Loucy (cell line): ENCODE results near the gene KANSL1.

Experiments
- H2AFZ ChIP-seq: fragments of 200-600 bp; sonication (generic); 2 replicates; pipeline ENCODE4 v1.6.0; 2016; ENCODE audit warnings: antibody characterized with exemption, mild to moderate bottlenecking, low read length, moderate library complexity
- H3F3A ChIP-seq: fragments of 200-600 bp; 2 replicates; pipeline ENCODE4 v1.6.0; 2016; ENCODE audit warnings: antibody characterized with exemption, low read depth, mild to moderate bottlenecking
- H3K27me3 ChIP-seq: fragments of 200-600 bp; sonication (generic); 2 replicates; pipeline ENCODE4 v1.6.1; 2014; ENCODE audit warnings: low read length, mild to moderate bottlenecking; ENCODE audit not compliant: insufficient read depth, poor library complexity, severe bottlenecking
- H3K36me3 ChIP-seq: fragments of 200-600 bp; sonication (generic); 2 replicates; pipeline ENCODE4 v1.6.1; 2016; ENCODE audit warnings: low read length; ENCODE audit not compliant: insufficient read depth
- H3K4me1 ChIP-seq: fragments of 200-600 bp; sonication (generic); 2 replicates; pipeline ENCODE4 v1.5.1; 2014; ENCODE audit warnings: low read length, mild to moderate bottlenecking; ENCODE audit not compliant: insufficient read depth, poor library complexity, severe bottlenecking
- H3K4me2 ChIP-seq: fragments of 200-600 bp; sonication (generic); 2 replicates; pipeline ENCODE4 v1.6.0; 2014; ENCODE audit warnings: antibody characterized with exemption, low read length, low read depth, mild to moderate bottlenecking; ENCODE audit not compliant: poor library complexity, severe bottlenecking
- H3K4me3 ChIP-seq: fragments of 200-600 bp; sonication (generic); 2 replicates; pipeline ENCODE4 v1.5.1; 2014; ENCODE audit warnings: low read length, mild to moderate bottlenecking, mixed read lengths; ENCODE audit not compliant: poor library complexity, severe bottlenecking
- H3K79me2 ChIP-seq: fragments of 200-600 bp; sonication (generic); 2 replicates; pipeline ENCODE4 v1.6.1; 2014; ENCODE audit warnings: low read length; ENCODE audit not compliant: insufficient read depth
- H3K9ac ChIP-seq: fragments of 200-600 bp; sonication (generic); 2 replicates; pipeline ENCODE4 v1.6.0; 2014; ENCODE audit warnings: mild to moderate bottlenecking, low read depth, low read length, moderate library complexity; ENCODE audit not compliant: poor library complexity, severe bottlenecking
- H3K9me2 ChIP-seq: fragments of 200-600 bp; sonication (generic); replicated peaks from 2 replicates; pipeline ENCODE4 v1.6.1; 2016; ENCODE audit warnings: low read depth, low read length, mixed read lengths
- H3K9me3 ChIP-seq: fragments of 200-600 bp; sonication (generic); 2 replicates; pipeline ENCODE4 v1.6.1; 2014; ENCODE audit warnings: mild to moderate bottlenecking, antibody characterized with exemption, low read length, low read depth; ENCODE audit not compliant: insufficient read depth
- H4K20me1 ChIP-seq: fragments of 200-600 bp; sonication (generic); 2 replicates; pipeline ENCODE4 v1.6.0; 2014; ENCODE audit warnings: antibody characterized with exemption, low read length, mild to moderate bottlenecking; ENCODE audit not compliant: insufficient read depth, poor library complexity, severe bottlenecking
- EZH2phosphoT487 ChIP-seq: fragments of 200-600 bp; IDR thresholded peaks from 2 replicates; pipeline ENCODE4 v1.6.1; 2018; ENCODE audit warnings: antibody characterized with exemption, mild to moderate bottlenecking, moderate library complexity, borderline replicate concordance
- TF ChIP-seq, protein P1 (sequence below): fragments of 200-600 bp; sonication (generic); conservative IDR thresholded peaks from 2 replicates; pipeline ENCODE4 v1.5.1; 2014; ENCODE audit warnings: mild to moderate bottlenecking, antibody characterized with exemption, low read length

KANSL1 gene

DNA sequence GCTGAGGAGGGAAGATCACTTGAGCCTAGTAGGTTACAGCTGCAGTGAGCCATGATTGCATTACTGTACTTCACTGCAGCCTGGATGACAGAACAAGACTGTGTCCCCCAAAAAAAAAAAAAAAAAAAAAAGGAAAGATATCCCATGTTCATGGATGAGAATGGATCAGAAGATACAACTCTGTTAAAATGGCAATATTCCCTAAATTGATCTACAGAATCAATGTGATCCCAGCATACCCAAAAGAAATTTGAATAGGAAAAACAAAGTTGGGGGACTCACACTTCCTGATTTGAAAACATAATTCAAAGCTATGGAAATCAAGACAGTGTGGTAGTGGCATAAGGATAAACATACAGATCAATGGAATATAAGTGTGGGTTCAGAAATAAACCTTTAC, 12.7 kb upstream of the KANSL1 start:
- Histone ChIP-seq H3K9ac (no peak overlapping the region), H3K9me2 (no peaks in the 10 kb centered on the region), H3K4me2 (no peak overlapping the region), H3F3A (no peaks in the 10 kb centered on the region), H3K4me3 (no peak overlapping the region), H3K79me2 (peaks cover 83% of the 10 kb centered on the region), H3K36me3 (no peaks in the 10 kb centered on the region), H3K4me1 (no peaks in the 10 kb centered on the region), H4K20me1 (peaks cover 5% of the 10 kb centered on the region), H3K9me3 (no peaks in the 10 kb centered on the region), H3K27me3 (no peaks in the 10 kb centered on the region), H2AFZ (no peak overlapping the region)
- TF ChIP-seq, protein P1, sequence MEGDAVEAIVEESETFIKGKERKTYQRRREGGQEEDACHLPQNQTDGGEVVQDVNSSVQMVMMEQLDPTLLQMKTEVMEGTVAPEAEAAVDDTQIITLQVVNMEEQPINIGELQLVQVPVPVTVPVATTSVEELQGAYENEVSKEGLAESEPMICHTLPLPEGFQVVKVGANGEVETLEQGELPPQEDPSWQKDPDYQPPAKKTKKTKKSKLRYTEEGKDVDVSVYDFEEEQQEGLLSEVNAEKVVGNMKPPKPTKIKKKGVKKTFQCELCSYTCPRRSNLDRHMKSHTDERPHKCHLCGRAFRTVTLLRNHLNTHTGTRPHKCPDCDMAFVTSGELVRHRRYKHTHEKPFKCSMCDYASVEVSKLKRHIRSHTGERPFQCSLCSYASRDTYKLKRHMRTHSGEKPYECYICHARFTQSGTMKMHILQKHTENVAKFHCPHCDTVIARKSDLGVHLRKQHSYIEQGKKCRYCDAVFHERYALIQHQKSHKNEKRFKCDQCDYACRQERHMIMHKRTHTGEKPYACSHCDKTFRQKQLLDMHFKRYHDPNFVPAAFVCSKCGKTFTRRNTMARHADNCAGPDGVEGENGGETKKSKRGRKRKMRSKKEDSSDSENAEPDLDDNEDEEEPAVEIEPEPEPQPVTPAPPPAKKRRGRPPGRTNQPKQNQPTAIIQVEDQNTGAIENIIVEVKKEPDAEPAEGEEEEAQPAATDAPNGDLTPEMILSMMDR: no peak
- no peak for TF ChIP-seq EZH2phosphoT487

DNA sequence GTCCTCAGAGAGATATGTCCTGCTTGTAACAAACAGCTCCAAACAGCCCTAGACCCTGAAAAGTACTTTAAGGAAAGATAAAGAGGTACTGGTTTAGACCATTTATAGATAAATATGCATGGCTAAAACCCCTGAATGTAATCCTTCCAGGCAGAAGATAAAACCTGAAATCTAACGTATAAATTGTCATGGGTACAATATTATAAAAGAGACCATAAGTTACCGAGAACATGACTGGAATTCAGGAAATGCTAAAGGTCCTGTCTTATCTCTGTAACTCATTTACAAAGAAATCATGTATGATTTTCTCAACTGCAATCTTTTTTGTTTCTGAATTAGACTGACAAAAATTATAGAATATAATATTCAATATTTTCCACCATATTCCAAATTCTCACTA, 9.2 kb upstream of the KANSL1 start:
- no peaks in the 10 kb centered on the region for H3K27me3 ChIP-seq
- H3K4me1 ChIP-seq: peaks cover 7% of the 10 kb centered on the region
- TF ChIP-seq EZH2phosphoT487: no peak
- TF ChIP-seq, protein P1: no peak
- peaks cover 89% of the 10 kb centered on the region for H3K79me2 ChIP-seq
- H3K9ac ChIP-seq: no peak overlapping the region
- H4K20me1 ChIP-seq: peaks cover 4% of the 10 kb centered on the region
- H3K9me2 ChIP-seq: no peaks in the 10 kb centered on the region
- H3K4me2 ChIP-seq: no peak overlapping the region
- no peaks in the 10 kb centered on the region for H3F3A ChIP-seq
- H3K36me3 ChIP-seq: no peaks in the 10 kb centered on the region
- no peak overlapping the region for H2AFZ ChIP-seq
- no peak overlapping the region for H3K4me3 ChIP-seq
- H3K9me3 ChIP-seq: no peaks in the 10 kb centered on the region

DNA sequence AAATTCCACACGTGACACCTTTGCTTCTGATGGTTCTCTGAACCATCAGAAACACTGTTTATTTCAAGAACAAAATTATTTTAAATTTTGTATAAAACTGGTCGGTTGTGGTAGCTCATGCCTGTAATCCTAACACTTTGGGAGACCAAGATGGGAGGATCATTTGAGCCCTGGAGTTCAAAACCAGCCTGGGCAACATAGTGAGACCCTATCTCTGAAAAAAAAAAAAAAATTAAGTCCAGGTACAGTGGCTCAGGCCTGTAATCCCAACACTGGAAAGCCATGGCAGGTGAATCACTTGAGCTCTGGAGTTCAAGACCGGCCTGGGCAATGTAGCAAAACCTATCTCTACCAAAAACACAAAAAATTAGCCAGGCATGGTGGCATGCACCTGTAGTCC, 8.3 kb upstream of the KANSL1 start:
- Histone ChIP-seq H3K9ac (no peak overlapping the region), H3K9me2 (no peaks in the 10 kb centered on the region), H4K20me1 (peaks cover 4% of the 10 kb centered on the region), H3F3A (no peaks in the 10 kb centered on the region), H3K4me3 (no peak overlapping the region), H3K79me2 (peaks cover 96% of the 10 kb centered on the region), H3K4me1 (peaks cover 8% of the 10 kb centered on the region), H3K36me3 (no peaks in the 10 kb centered on the region), H3K9me3 (no peaks in the 10 kb centered on the region), H3K27me3 (no peaks in the 10 kb centered on the region), H3K4me2 (no peak overlapping the region), H2AFZ (no peak overlapping the region)
- TF ChIP-seq EZH2phosphoT487: no peak
- TF ChIP-seq, protein P1: no peak
